CD4-positive, alpha-beta T cell (primary cell): Measurements from ENCODE around the gene SAMHD1. TPM values are rescaled to one million over a fixed set of nuclear protein-coding genes. Genes with fewer than 3 reads are reported as not detected.

Experiments
- ATAC-seq: fragments of 200-7000 bp; cut with Tn5 transposase; one replicate; pipeline ENCODE4 v1.10.0; 2022; ENCODE audit warnings: mild to moderate bottlenecking; ENCODE audit not compliant: poor library complexity
- CTCF ChIA-PET: fragments of 350-600 bp; sonication (Branson Sonifier 250); formaldehyde crosslinking; loops from one replicate; lab custom pipeline; 2021; ENCODE audit warnings: antibody characterized with exemption, inconsistent platforms; lab: Charles Lee
- POLR2A ChIA-PET: fragments of 350-600 bp; sonication (Branson Sonifier 250); formaldehyde crosslinking; loops from one replicate; lab custom pipeline; 2021; ENCODE audit warnings: antibody characterized with exemption, inconsistent platforms; lab: Charles Lee
- DNase-seq, 14 experiments: peaks; one replicate each; pipeline ENCODE4 v3.0.0-alpha.2; 2013 to 2020; ENCODE audit warnings: mixed read lengths in 2 of 14
- H3K27ac ChIP-seq, 2 donors: one replicate each; pipeline versions ENCODE4 v1.5.1 to v1.7.0; 2013; ENCODE audit warnings: low read length in 2 of 2, low read depth in 1 of 2, mild to moderate bottlenecking in 1 of 2
- H3K27me3 ChIP-seq, 2 experiments: 1 replicate in 1 of 2; 2 replicates in 1 of 2; pipeline versions ENCODE4 v1.6.1 to v1.7.0; 2013; ENCODE audit warnings: low read length in 2 of 2, control low read depth in 1 of 2, mild to moderate bottlenecking in 1 of 2, moderate library complexity in 1 of 2; ENCODE audit not compliant: insufficient read depth in 2 of 2, control insufficient read depth in 1 of 2
- H3K36me3 ChIP-seq: one replicate; pipeline ENCODE4 v1.6.1; 2013; ENCODE audit warnings: low read length, control low read depth; ENCODE audit not compliant: insufficient read depth
- H3K4me1 ChIP-seq: one replicate; pipeline ENCODE4 v1.6.1; 2013; ENCODE audit warnings: low read length, control low read depth; ENCODE audit not compliant: insufficient read depth
- H3K4me3 ChIP-seq: one replicate; pipeline ENCODE4 v1.5.1; 2013; ENCODE audit warnings: mild to moderate bottlenecking, low read length, moderate library complexity
- H3K9me3 ChIP-seq, 2 experiments: 1 replicate in 1 of 2; 2 replicates in 1 of 2; pipeline versions ENCODE4 v1.6.1 to v1.7.0; 2013; ENCODE audit warnings: low read length in 2 of 2, mild to moderate bottlenecking in 2 of 2, control low read depth in 1 of 2, moderate library complexity in 1 of 2; ENCODE audit not compliant: control insufficient read depth in 1 of 2, insufficient read depth in 1 of 2
- H3K27ac Mint-ChIP-seq: one replicate; pipeline ENCODE4 v1.8.0; 2020; ENCODE audit warnings: mixed read lengths
- H3K27me3 Mint-ChIP-seq: one replicate; pipeline ENCODE4 v1.8.0; 2021; ENCODE audit warnings: mixed read lengths
- H3K36me3 Mint-ChIP-seq: one replicate; pipeline ENCODE4 v1.8.0; 2021; ENCODE audit warnings: low read depth, mixed read lengths
- H3K4me1 Mint-ChIP-seq: one replicate; pipeline ENCODE4 v1.8.0; 2021; ENCODE audit warnings: low read depth, mixed read lengths
- H3K4me3 Mint-ChIP-seq: one replicate; pipeline ENCODE4 v1.8.0; 2020; ENCODE audit warnings: mild to moderate bottlenecking, mixed read lengths
- H3K9me3 Mint-ChIP-seq: one replicate; pipeline ENCODE4 v1.8.0; 2020; ENCODE audit warnings: mixed read lengths
- CTCF ChIP-seq: fragments of 200-600 bp; IDR thresholded peaks from one replicate; pipeline ENCODE4 v1.8.0; 2022; ENCODE audit warnings: antibody characterized with exemption, mild to moderate bottlenecking
- intact Hi-C, 2 experiments: fragments of 100-400 bp; cut with DNase I in 1 of 2; cut with micrococcal nuclease in 1 of 2; formaldehyde crosslinking; loops; one replicate each; pipeline versions ENCODE4 v1.15.1 to v1.9.0; 2023 to 2025; cut with DNase I, micrococcal nuclease
- total RNA-seq, 174 experiments: library from RNA in 2 of 174; stranded (reverse) in 2 of 174; gene quantifications; one replicate each; pipeline ENCODE4 v1.2.3 and lab custom pipeline; 2021 to 2026

The SAMHD1 gene
- total RNA-seq, 2 experiments from 2014 or later = 232 to 239 TPM

DNA sequence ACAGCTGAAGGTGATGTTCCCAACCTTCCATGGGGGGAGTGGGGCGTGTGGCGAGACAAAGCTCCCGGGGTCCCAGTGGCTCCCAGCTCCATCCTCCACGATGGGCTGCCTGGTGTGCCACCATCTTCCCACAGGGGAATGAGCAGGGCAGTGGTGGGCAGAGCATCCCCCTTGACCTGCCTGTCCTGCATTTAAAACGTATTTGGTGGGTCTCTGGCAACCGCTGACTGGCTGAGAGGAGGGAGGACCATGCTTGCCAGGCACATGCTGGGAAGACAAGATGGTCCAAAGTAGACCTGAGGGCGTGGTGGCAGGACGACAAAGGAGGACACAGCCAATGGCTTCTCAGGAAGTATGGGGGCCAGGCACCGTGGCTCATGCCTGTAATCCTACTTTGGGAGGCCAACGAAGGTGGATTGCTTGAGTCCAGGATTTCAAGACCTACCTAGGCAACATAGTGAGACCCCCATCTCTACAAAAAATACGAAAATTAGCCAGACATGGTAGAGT, 70.7 kb downstream of the SAMHD1 start:
- Histone ChIP-seq H3K36me3 (no peaks in the 10 kb centered on the region), H3K27me3 (no peaks in the 10 kb centered on the region), H3K9me3 (no peaks in the 10 kb centered on the region), H3K4me1 (no peaks in the 10 kb centered on the region), H3K27ac (no peak overlapping the region), H3K4me3 (no peak overlapping the region)
- no peaks in the 10 kb centered on the region for H3K9me3 Mint-ChIP-seq
- intact Hi-C loops = loop anchor here in 1 of 2 experiments (10.0 kb wide), 1 partner anchor 676 kb away; no protein-coding TSS in a partner anchor
- no peak for DNase-seq
- no peak for ATAC-seq
- no peak for TF ChIP-seq CTCF
- no peak overlapping the region for H3K27ac Mint-ChIP-seq
- CTCF ChIA-PET = no interaction called here
- no peaks in the 10 kb centered on the region for H3K36me3 Mint-ChIP-seq
- H3K4me1 Mint-ChIP-seq = no peaks in the 10 kb centered on the region
- H3K4me3 Mint-ChIP-seq = no peak overlapping the region
- POLR2A ChIA-PET = no interaction called here
- no peaks in the 10 kb centered on the region for H3K27me3 Mint-ChIP-seq

- POLR2A ChIA-PET = no interaction called here
- no peak overlapping the region for H3K4me3 ChIP-seq
- CTCF ChIA-PET = no interaction called here
- Mint-ChIP-seq H3K4me3 (no peak overlapping the region), H3K27me3 (no peaks in the 10 kb centered on the region), H3K9me3 (no peaks in the 10 kb centered on the region), H3K4me1 (no peaks in the 10 kb centered on the region), H3K36me3 (no peaks in the 10 kb centered on the region), H3K27ac (no peak overlapping the region)
- intact Hi-C loops = no loop called here
- no peaks in the 10 kb centered on the region for H3K9me3 ChIP-seq
- H3K36me3 ChIP-seq = no peaks in the 10 kb centered on the region
- no peaks in the 10 kb centered on the region for H3K4me1 ChIP-seq
- H3K27me3 ChIP-seq = no peaks in the 10 kb centered on the region
- no peak overlapping the region for H3K27ac ChIP-seq
- ATAC-seq (no peak), DNase-seq (no peak)
- TF ChIP-seq CTCF = no peak
These were observed 72.6 kb downstream of the SAMHD1 start for GRCh38 chr20:36878941-36879340.

GRCh38 chr20:36876473-36876833, 75.1 kb downstream of the SAMHD1 start:
- CTCF ChIA-PET = no interaction called here
- no peak overlapping the region for H3K27ac Mint-ChIP-seq

More at GRCh38 chr20:36876473-36876833, 75.1 kb downstream of the SAMHD1 start:
- Mint-ChIP-seq H3K27me3 (no peaks in the 10 kb centered on the region), H3K4me3 (no peak overlapping the region), H3K4me1 (no peaks in the 10 kb centered on the region), H3K9me3 (no peaks in the 10 kb centered on the region), H3K36me3 (no peaks in the 10 kb centered on the region)
- Histone ChIP-seq H3K27ac (no peak overlapping the region), H3K4me1 (peaks cover 4% of the 10 kb centered on the region), H3K9me3 (no peaks in the 10 kb centered on the region), H3K27me3 (no peaks in the 10 kb centered on the region), H3K36me3 (no peaks in the 10 kb centered on the region), H3K4me3 (no peak overlapping the region)
- POLR2A ChIA-PET = no interaction called here
- DNase-seq (no peak), ATAC-seq (no peak)
- TF ChIP-seq CTCF = no peak
- intact Hi-C loops = no loop called here
